CD4-positive, alpha-beta memory T cell (primary cell): ENCODE results near the gene CSTF2. TPM values are rescaled to one million over a fixed set of nuclear protein-coding genes. Genes with fewer than 3 reads are reported as not detected.

Experiments used
- CTCF ChIA-PET: fragments of 350-600 bp; sonication (Branson Sonifier 250); formaldehyde crosslinking; loops from one replicate; lab custom pipeline; 2021; ENCODE audit warnings: inconsistent platforms; ENCODE audit not compliant: partially characterized antibody; lab: Charles Lee
- POLR2A ChIA-PET: fragments of 350-600 bp; sonication (Branson Sonifier 250); formaldehyde crosslinking; loops from one replicate; lab custom pipeline; 2021; ENCODE audit not compliant: partially characterized antibody; lab: Charles Lee
- DNase-seq, 5 donors: peaks; one replicate each; pipeline versions ENCODE4 v3.0.0 to v3.0.0-alpha.2; 2020 to 2022; ENCODE audit warnings: mixed read lengths in 1 of 5
- H3K27ac ChIP-seq: one replicate; pipeline ENCODE4 v1.7.0; 2013; ENCODE audit warnings: low read depth, low read length
- H3K27me3 ChIP-seq: 2 replicates; pipeline ENCODE4 v1.7.0; 2013; ENCODE audit warnings: mild to moderate bottlenecking, low read length, moderate library complexity; ENCODE audit not compliant: insufficient read depth
- H3K36me3 ChIP-seq: 2 replicates; pipeline ENCODE4 v1.7.0; 2013; ENCODE audit warnings: mild to moderate bottlenecking, low read length, moderate library complexity; ENCODE audit not compliant: insufficient read depth
- H3K4me1 ChIP-seq: 2 replicates; pipeline ENCODE4 v1.7.0; 2013; ENCODE audit warnings: mild to moderate bottlenecking, low read length, moderate library complexity; ENCODE audit not compliant: insufficient read depth
- H3K4me3 ChIP-seq, 2 donors: one replicate each; pipeline ENCODE4 v1.7.0; 2013; ENCODE audit warnings: low read length in 2 of 2, mild to moderate bottlenecking in 1 of 2
- H3K9me3 ChIP-seq, 2 donors: one replicate each; pipeline ENCODE4 v1.7.0; 2013; ENCODE audit warnings: low read length in 2 of 2, control low read depth in 1 of 2; ENCODE audit not compliant: control insufficient read depth in 1 of 2
- H3K27ac Mint-ChIP-seq, 7 donors: one replicate each; pipeline ENCODE4 v1.8.0; 2020 to 2021; ENCODE audit warnings: mixed read lengths in 7 of 7, mild to moderate bottlenecking in 6 of 7, inconsistent platforms in 3 of 7, moderate library complexity in 3 of 7
- H3K27me3 Mint-ChIP-seq, 2 donors: one replicate each; pipeline ENCODE4 v1.8.0; 2020 to 2021; ENCODE audit warnings: mixed read lengths in 2 of 2
- H3K36me3 Mint-ChIP-seq, 2 donors: one replicate each; pipeline ENCODE4 v1.8.0; 2020 to 2021; ENCODE audit warnings: mixed read lengths in 2 of 2, inconsistent platforms in 1 of 2, mild to moderate bottlenecking in 1 of 2
- H3K4me1 Mint-ChIP-seq, 4 donors: one replicate each; pipeline ENCODE4 v1.8.0; 2020 to 2021; ENCODE audit warnings: mixed read lengths in 4 of 4, mild to moderate bottlenecking in 1 of 4
- H3K4me3 Mint-ChIP-seq, 8 donors: one replicate each; pipeline ENCODE4 v1.8.0; 2020 to 2021; ENCODE audit warnings: mixed read lengths in 8 of 8, mild to moderate bottlenecking in 7 of 8, moderate library complexity in 6 of 8, inconsistent platforms in 3 of 8
- H3K9me3 Mint-ChIP-seq, 8 donors: one replicate each; pipeline ENCODE4 v1.8.0; 2020 to 2021; ENCODE audit warnings: mixed read lengths in 8 of 8, mild to moderate bottlenecking in 5 of 8, inconsistent platforms in 3 of 8, moderate library complexity in 1 of 8
- intact Hi-C: fragments of 100-400 bp; cut with micrococcal nuclease; formaldehyde crosslinking; loops from one replicate; pipeline ENCODE4 v1.15.1; 2023
- polyA plus RNA-seq, 2 donors: library from polyadenylated mRNA; unstranded; fragments of 300-500 nt; fragmentation: Illumina TruSeq; gene quantifications; one replicate each; pipeline ENCODE4 v1.2.3, GENCODE V29; 2021
- total RNA-seq, 2 experiments: library from RNA; stranded (reverse); gene quantifications; one replicate each; pipeline ENCODE4 v1.2.3, GENCODE V29; 2021

Gene CSTF2
- total and polyA plus RNA-seq, 4 experiments from 2014 or later = 9.5 to 15.2 (median 14.1) TPM

- no peak for DNase-seq
- intact Hi-C loops = no loop called here
- Histone ChIP-seq H3K27ac (no peak overlapping the region), H3K4me3 (no peak overlapping the region), H3K36me3 (no peaks in the 10 kb centered on the region), H3K27me3 (no peaks in the 10 kb centered on the region), H3K9me3 (no peaks in the 10 kb centered on the region), H3K4me1 (no peaks in the 10 kb centered on the region)
- Mint-ChIP-seq H3K27me3 (peaks cover 11 to 22% of the 10 kb centered on the region in 2 donors), H3K27ac (no peak overlapping the region), H3K9me3 (peaks cover 0 to 4% (median under 1%) of the 10 kb centered on the region in 8 donors), H3K36me3 (peaks cover 0 to 1% of the 10 kb centered on the region in 2 donors), H3K4me1 (no peaks in the 10 kb centered on the region), H3K4me3 (no peak overlapping the region)
- CTCF ChIA-PET = no interaction called here
- POLR2A ChIA-PET = no interaction called here
Measured at GRCh38 chrX:100812216-100813158, 7.7 kb upstream of the CSTF2 start.

DNA sequence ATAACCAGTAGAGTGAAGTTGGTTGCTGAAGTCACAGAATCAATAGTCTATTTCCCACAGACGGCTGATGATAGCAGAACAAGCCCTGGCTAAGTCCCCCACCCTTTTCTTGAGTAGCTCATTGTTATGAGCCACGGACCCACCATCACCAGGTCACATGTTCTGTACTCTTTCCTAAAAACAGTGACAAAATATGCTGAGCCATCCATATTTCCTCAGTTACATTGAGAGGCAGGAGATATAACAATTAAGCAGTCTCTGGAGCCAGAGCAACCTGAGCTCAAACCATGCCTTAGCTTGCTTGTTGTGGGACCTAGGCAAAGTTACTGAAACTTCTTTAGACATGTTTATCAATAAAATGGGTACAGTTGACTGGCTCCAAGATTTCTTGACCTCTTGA, 2.9 kb upstream of the CSTF2 start:
- no peak for DNase-seq
- H3K27ac ChIP-seq = no peak overlapping the region
- no peaks in the 10 kb centered on the region for H3K36me3 ChIP-seq
- Mint-ChIP-seq H3K27ac (no peak overlapping the region), H3K4me3 (no peak overlapping the region), H3K27me3 (peaks cover 6 to 7% of the 10 kb centered on the region in 2 donors), H3K4me1 (peaks cover 5 to 15% (median 8%) of the 10 kb centered on the region in 4 donors), H3K9me3 (peaks cover 0 to 2% (median 0%) of the 10 kb centered on the region in 8 donors), H3K36me3 (peaks cover 0 to 12% of the 10 kb centered on the region in 2 donors)
- H3K4me3 ChIP-seq = no peak overlapping the region
- POLR2A ChIA-PET = no interaction called here
- H3K9me3 ChIP-seq = no peaks in the 10 kb centered on the region
- intact Hi-C loops = no loop called here
- peaks cover 4% of the 10 kb centered on the region for H3K4me1 ChIP-seq
- no peaks in the 10 kb centered on the region for H3K27me3 ChIP-seq
- CTCF ChIA-PET = no interaction called here

DNA sequence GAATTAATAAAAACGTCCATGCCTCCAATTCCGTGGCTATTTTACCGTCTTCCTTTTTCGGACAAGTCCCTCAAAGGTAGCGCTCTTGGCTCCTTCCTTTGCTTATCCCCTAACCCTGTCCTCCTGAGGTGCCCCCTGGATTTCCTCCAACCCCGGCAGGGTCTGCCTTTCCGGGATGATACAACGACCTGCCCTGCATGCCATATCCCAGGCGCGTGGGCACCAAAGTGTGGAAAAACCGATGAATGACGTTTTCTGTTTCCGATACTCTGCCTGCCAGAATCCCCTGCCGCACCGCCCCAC, 706 bp upstream of the CSTF2 start:
- H3K4me3 ChIP-seq = peak overlapping the region; percentile 73 to 74
- peaks cover 2 to 4% of the 10 kb centered on the region in 2 donors for H3K27me3 Mint-ChIP-seq
- intact Hi-C loops = no loop called here
- peak overlapping the region; percentile 80 to 99 (median 95) for H3K27ac Mint-ChIP-seq
- DNase-seq = no peak
- H3K4me3 Mint-ChIP-seq = peak overlapping the region; percentile 84 to 92 (median 88)
- ChIA-PET CTCF (interaction anchor here (1.5 kb wide), 1 partner anchor 10 kb away, joined by 6 read pairs; no protein-coding TSS in a partner anchor), POLR2A (interaction anchor here (1.1 kb wide), 1 partner anchor 10 kb away, joined by 8 read pairs; no protein-coding TSS in a partner anchor)
- no peaks in the 10 kb centered on the region for H3K27me3 ChIP-seq
- H3K9me3 ChIP-seq = no peaks in the 10 kb centered on the region
- peak overlapping the region; percentile 83 for H3K27ac ChIP-seq
- peaks cover 10% of the 10 kb centered on the region for H3K36me3 ChIP-seq
- peaks cover 4 to 28% of the 10 kb centered on the region in 2 donors for H3K36me3 Mint-ChIP-seq
- peaks cover 0 to 2% (median 0%) of the 10 kb centered on the region in 8 donors for H3K9me3 Mint-ChIP-seq
- peaks cover 5 to 15% (median 8%) of the 10 kb centered on the region in 4 donors for H3K4me1 Mint-ChIP-seq
- peaks cover 4% of the 10 kb centered on the region for H3K4me1 ChIP-seq

DNA sequence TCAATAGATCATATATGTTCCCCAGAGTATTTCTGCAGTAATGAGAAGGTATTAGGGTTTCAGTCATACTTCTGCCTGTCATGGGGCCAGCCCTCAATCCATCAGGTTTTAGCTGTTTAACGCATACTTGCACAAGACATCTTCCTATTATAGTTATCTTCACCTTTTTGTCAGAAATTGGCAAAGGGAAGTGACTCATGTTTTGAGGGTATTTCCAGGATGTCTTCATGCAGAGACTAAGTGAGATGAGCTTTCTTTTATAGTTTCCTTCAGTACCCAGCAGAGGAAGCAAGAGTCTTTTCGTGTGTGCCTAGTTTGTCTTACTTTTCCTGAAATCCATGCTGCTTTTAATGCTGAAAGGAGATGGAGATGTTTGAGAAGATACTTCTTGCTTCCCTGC, 9.5 kb downstream of the CSTF2 start:
- intact Hi-C loops = loop anchor here (1.0 to 10.0 kb wide), 2 partner anchors 9 to 575 kb away; partner anchors contain the start of genes CSTF2, GLA and HNRNPH2
- Mint-ChIP-seq H3K4me3 (peak overlapping the region in 7 of 8 donors; percentile 42 to 88 (median 59)), H3K4me1 (peaks cover 8 to 25% (median 17%) of the 10 kb centered on the region in 4 donors), H3K9me3 (no peaks in the 10 kb centered on the region), H3K36me3 (peaks cover 16 to 59% of the 10 kb centered on the region in 2 donors), H3K27me3 (no peaks in the 10 kb centered on the region), H3K27ac (peak overlapping the region; percentile 85 to 97 (median 92))
- ChIA-PET POLR2A (interaction anchor here (1.6 kb wide), 1 partner anchor 10 kb away, joined by 8 read pairs; the partner anchor contains the start of gene CSTF2), CTCF (interaction anchor here (1.3 kb wide), 1 partner anchor 9 kb away, joined by 6 read pairs; the partner anchor contains the start of gene CSTF2)
- peak overlapping the region in 1 of 2 donors; percentile 41 for H3K4me3 ChIP-seq
- peaks cover 22% of the 10 kb centered on the region for H3K4me1 ChIP-seq
- peak overlapping the region; percentile 64 for H3K27ac ChIP-seq
- DNase-seq = peak; percentile 22 to 60 (median 33)
- no peaks in the 10 kb centered on the region for H3K27me3 ChIP-seq
- H3K9me3 ChIP-seq = no peaks in the 10 kb centered on the region
- peaks cover 22% of the 10 kb centered on the region for H3K36me3 ChIP-seq

- H3K4me3 ChIP-seq = peak overlapping the region in 1 of 2 donors; percentile 41
- ChIA-PET POLR2A (interaction anchor here (2.4 kb wide), 1 partner anchor 10 kb away, joined by 8 read pairs; the partner anchor contains the start of gene CSTF2), CTCF (interaction anchor here (1.3 kb wide), 1 partner anchor 10 kb away, joined by 6 read pairs; the partner anchor contains the start of gene CSTF2)
- peak in 1 of 5 donors; percentile 6 for DNase-seq
- H3K4me1 ChIP-seq = peaks cover 22% of the 10 kb centered on the region
- peak overlapping the region in 7 of 8 donors; percentile 42 to 88 (median 59) for H3K4me3 Mint-ChIP-seq
- no peaks in the 10 kb centered on the region for H3K27me3 Mint-ChIP-seq
- H3K36me3 ChIP-seq = peaks cover 22% of the 10 kb centered on the region
- peaks cover 8 to 25% (median 17%) of the 10 kb centered on the region in 4 donors for H3K4me1 Mint-ChIP-seq
- H3K9me3 ChIP-seq = no peaks in the 10 kb centered on the region
- peak overlapping the region; percentile 85 to 97 (median 92) for H3K27ac Mint-ChIP-seq
- H3K9me3 Mint-ChIP-seq = no peaks in the 10 kb centered on the region
- H3K36me3 Mint-ChIP-seq = peaks cover 16 to 58% of the 10 kb centered on the region in 2 donors
- peak overlapping the region; percentile 64 for H3K27ac ChIP-seq
- intact Hi-C loops = no loop called here
- no peaks in the 10 kb centered on the region for H3K27me3 ChIP-seq
Measured at GRCh38 chrX:100830143-100830542, 10.0 kb downstream of the CSTF2 start.

- Mint-ChIP-seq H3K4me1 (peaks cover 8 to 25% (median 17%) of the 10 kb centered on the region in 4 donors), H3K36me3 (peaks cover 16 to 58% of the 10 kb centered on the region in 2 donors), H3K4me3 (peak overlapping the region; percentile 64 to 88 (median 69)), H3K27me3 (no peaks in the 10 kb centered on the region), H3K9me3 (no peaks in the 10 kb centered on the region), H3K27ac (peak overlapping the region; percentile 84 to 97 (median 89))
- H3K9me3 ChIP-seq = no peaks in the 10 kb centered on the region
- H3K4me3 ChIP-seq = no peak overlapping the region
- intact Hi-C loops = no loop called here
- DNase-seq = peak in 4 of 5 donors; percentile 2 to 5 (median 3)
- peaks cover 22% of the 10 kb centered on the region for H3K36me3 ChIP-seq
- ChIA-PET POLR2A (interaction anchor here (2.4 kb wide), 1 partner anchor 10 kb away, joined by 8 read pairs; the partner anchor contains the start of gene CSTF2), CTCF (interaction anchor here (1.3 kb wide), 1 partner anchor 10 kb away, joined by 6 read pairs; the partner anchor contains the start of gene CSTF2)
- H3K4me1 ChIP-seq = peaks cover 22% of the 10 kb centered on the region
- H3K27me3 ChIP-seq = no peaks in the 10 kb centered on the region
- peak overlapping the region; percentile 64 for H3K27ac ChIP-seq
Measured at GRCh38 chrX:100830547-100830946, 10.4 kb downstream of the CSTF2 start.
